GM10248 (cell line): ENCODE data around the gene HSD17B7.

Experiments
- CTCF ChIA-PET: fragments of 300-600 bp; sonication (Branson Sonifier 250); formaldehyde crosslinking; extraction: SDS; loops from one replicate; lab custom pipeline; 2021; ENCODE audit warnings: antibody characterized with exemption; lab: Yijun Ruan, JAX
- POLR2A ChIA-PET: fragments of 350-650 bp; sonication (Branson Sonifier 250); formaldehyde crosslinking; extraction: SDS; loops from one replicate; lab custom pipeline; 2020; ENCODE audit warnings: antibody characterized with exemption; lab: Yijun Ruan, JAX
- DNase-seq: peaks from one replicate; pipeline ENCODE4 v3.0.0; 2012; ENCODE audit errors: extremely low spot score
- CTCF ChIP-seq: IDR thresholded peaks from 2 replicates; pipeline ENCODE4 v1.5.1; 2012; ENCODE audit warnings: mild to moderate bottlenecking, low read depth; ENCODE audit errors: extremely low read depth, missing control alignments, control extremely low read depth

The HSD17B7 gene

GRCh38 chr1:162822391-162823200, 32.1 kb downstream of the HSD17B7 start:
- peak; percentile 19 for DNase-seq
- POLR2A ChIA-PET, result interaction anchor here (0.5 to 0.6 kb wide), 2 partner anchors 245 to 1177 kb away, joined by 3 to 6 read pairs; no protein-coding TSS in a partner anchor
- CTCF ChIA-PET, result interaction anchor here (1.0 to 1.4 kb wide), 4 partner anchors 10 to 209 kb away, joined by 3 to 5 read pairs (median 4); no protein-coding TSS in a partner anchor
- no peak for TF ChIP-seq CTCF

- POLR2A ChIA-PET, result interaction anchor here (0.6 kb wide), 1 partner anchor 1177 kb away, joined by 6 read pairs; no protein-coding TSS in a partner anchor
Measured at GRCh38 chr1:162823231-162823630, 32.7 kb downstream of the HSD17B7 start.

GRCh38 chr1:162823771-162824525, 33.4 kb downstream of the HSD17B7 start:
- no peak for DNase-seq
- ChIA-PET CTCF (interaction anchor here (1.4 kb wide), 1 partner anchor 8 kb away, joined by 5 read pairs; no protein-coding TSS in a partner anchor), POLR2A (no interaction called here)
- TF ChIP-seq CTCF, result no peak

More at GRCh38 chr1:162823231-162823630, 32.7 kb downstream of the HSD17B7 start:
- CTCF ChIA-PET, result interaction anchor here (1.0 to 1.4 kb wide), 3 partner anchors 9 to 210 kb away, joined by 3 to 5 read pairs (median 3); no protein-coding TSS in a partner anchor
- DNase-seq, result peak; percentile 0
- no peak for TF ChIP-seq CTCF

GRCh38 chr1:162829268-162829667, 38.8 kb downstream of the HSD17B7 start:
- ChIA-PET CTCF (no interaction called here), POLR2A (no interaction called here)
- DNase-seq, result no peak
- no peak for TF ChIP-seq CTCF

- no peak for DNase-seq
- no peak for TF ChIP-seq CTCF
- CTCF ChIA-PET, result interaction anchor here (1.2 to 1.8 kb wide), 3 partner anchors 10 to 25 kb away, joined by 5 to 6 read pairs (median 5); no protein-coding TSS in a partner anchor
- POLR2A ChIA-PET, result no interaction called here
Measured at GRCh38 chr1:162832470-162832869, 42.0 kb downstream of the HSD17B7 start.

- CTCF ChIA-PET, result interaction anchor here (0.8 to 3.5 kb wide), 4 partner anchors 12 to 222 kb away, joined by 3 to 19 read pairs (median 10); no protein-coding TSS in a partner anchor
- POLR2A ChIA-PET, result no interaction called here
- no peak for TF ChIP-seq CTCF
- peak; percentile 46 for DNase-seq
Measured at GRCh38 chr1:162835157-162835899, 44.8 kb downstream of the HSD17B7 start.
